HG03175 (cell line): ENCODE measurements around the gene DIP2C.

Experiments used
- ATAC-seq: cut with Tn5 transposase; IDR thresholded peaks from one replicate; pipeline ENCODE4 v1.9.1; 2021; ENCODE audit warnings: mild to moderate bottlenecking, moderate library complexity; ENCODE audit not compliant: unreplicated experiment

The DIP2C gene

GRCh38 chr10:298033-298432 is 391.4 kb downstream of the DIP2C start:
- no peak for ATAC-seq

GRCh38 chr10:297567-297966 is 391.9 kb downstream of the DIP2C start:
- no peak for ATAC-seq

GRCh38 chr10:293636-294035 is 395.8 kb downstream of the DIP2C start:
- no peak for ATAC-seq

- no peak for ATAC-seq
These were observed 399.3 kb downstream of the DIP2C start for GRCh38 chr10:290026-290725.

- ATAC-seq: no peak
These were observed 399.9 kb downstream of the DIP2C start for GRCh38 chr10:289581-289980.

GRCh38 chr10:288316-289200 is 400.9 kb downstream of the DIP2C start:
- ATAC-seq: no peak

GRCh38 chr10:287814-288213 is 401.7 kb downstream of the DIP2C start:
- ATAC-seq: no peak

- no peak for ATAC-seq
These were observed 402.3 kb downstream of the DIP2C start for GRCh38 chr10:287026-287709.

- no peak for ATAC-seq
These were observed 404.3 kb downstream of the DIP2C start for GRCh38 chr10:285216-285615.

- ATAC-seq: peak; percentile 91
These were observed 405.5 kb downstream of the DIP2C start for GRCh38 chr10:283916-284356.

GRCh38 chr10:283140-283479 is 406.4 kb downstream of the DIP2C start:
- ATAC-seq: no peak

- no peak for ATAC-seq
These were observed 407.0 kb downstream of the DIP2C start for GRCh38 chr10:282294-283139.

- ATAC-seq: no peak
These were observed 409.8 kb downstream of the DIP2C start for GRCh38 chr10:279655-280054.

- ATAC-seq: no peak
These were observed 410.2 kb downstream of the DIP2C start for GRCh38 chr10:279232-279631.

GRCh38 chr10:278707-279106 is 410.8 kb downstream of the DIP2C start:
- ATAC-seq: no peak

GRCh38 chr10:277963-278362 is 411.5 kb downstream of the DIP2C start:
- ATAC-seq: no peak

- no peak for ATAC-seq
These were observed 413.8 kb downstream of the DIP2C start for GRCh38 chr10:275680-276079.

- ATAC-seq: no peak
These were observed 414.6 kb downstream of the DIP2C start for GRCh38 chr10:274866-275265.

- ATAC-seq: no peak
These were observed 416.4 kb downstream of the DIP2C start for GRCh38 chr10:273088-273487.

- ATAC-seq: no peak
These were observed 417.7 kb downstream of the DIP2C start for GRCh38 chr10:271722-272121.

GRCh38 chr10:271201-271600 is 418.3 kb downstream of the DIP2C start:
- ATAC-seq: no peak
